GM18868 (cell line): ENCODE results near the gene MRPS31.
"Not testable (repeated sequence)": the region's sequence is repeated elsewhere in the genome, so short reads cannot be mapped to it uniquely, and the experiment has no call there.

Experiments used
- ATAC-seq: cut with Tn5 transposase; IDR thresholded peaks from one replicate; pipeline ENCODE4 v1.9.1; 2021; ENCODE audit warnings: mild to moderate bottlenecking, moderate library complexity; ENCODE audit not compliant: unreplicated experiment

The MRPS31 gene

GRCh38 chr13:40764587-40765403 is 6.2 kb downstream of the MRPS31 start:
- ATAC-seq: no peak

GRCh38 chr13:40762849-40763248 is 8.1 kb downstream of the MRPS31 start:
- no peak for ATAC-seq

- ATAC-seq: no peak
Observed at GRCh38 chr13:40758811-40759210, 12.2 kb downstream of the MRPS31 start.

GRCh38 chr13:40756042-40756441 is 14.9 kb downstream of the MRPS31 start:
- ATAC-seq: no peak

GRCh38 chr13:40755082-40755700 is 15.8 kb downstream of the MRPS31 start:
- peak; percentile 63 for ATAC-seq

- ATAC-seq: no peak
Observed at GRCh38 chr13:40749327-40749726, 21.7 kb downstream of the MRPS31 start.

- ATAC-seq: not testable (repeated sequence)
Observed at GRCh38 chr13:40735232-40735548, 35.8 kb downstream of the MRPS31 start.

- ATAC-seq: not testable (repeated sequence)
Observed at GRCh38 chr13:40734536-40735231, 36.3 kb downstream of the MRPS31 start.

- no peak for ATAC-seq
Observed at GRCh38 chr13:40732658-40733057, 38.3 kb downstream of the MRPS31 start.

- ATAC-seq: no peak
Observed at GRCh38 chr13:40728595-40728994, 42.4 kb downstream of the MRPS31 start.

- not testable (repeated sequence) for ATAC-seq
Observed at GRCh38 chr13:40714433-40714832, 56.6 kb downstream of the MRPS31 start.

GRCh38 chr13:40706439-40706838 is 64.6 kb downstream of the MRPS31 start:
- no peak for ATAC-seq

- peak; percentile 85 for ATAC-seq
Observed at GRCh38 chr13:40697711-40698110, 73.3 kb downstream of the MRPS31 start.

GRCh38 chr13:40694426-40694825 is 76.6 kb downstream of the MRPS31 start:
- no peak for ATAC-seq

GRCh38 chr13:40692946-40693345 is 78.0 kb downstream of the MRPS31 start:
- peak; percentile 41 for ATAC-seq

GRCh38 chr13:40688781-40689180 is 82.2 kb downstream of the MRPS31 start:
- no peak for ATAC-seq

GRCh38 chr13:40682449-40683240 is 88.3 kb downstream of the MRPS31 start:
- ATAC-seq: no peak

- ATAC-seq: no peak
Observed at GRCh38 chr13:40681341-40682146, 89.4 kb downstream of the MRPS31 start.

- no peak for ATAC-seq
Observed at GRCh38 chr13:40680659-40681323, 90.2 kb downstream of the MRPS31 start.

- ATAC-seq: peak; percentile 52
Observed at GRCh38 chr13:40679480-40679985, 91.5 kb downstream of the MRPS31 start.
